HS-27A (cell line): Measurements from ENCODE around the gene ZNF627.
A peak's percentile ranks its signal among the peaks of the same experiment; 100 is the strongest.
"Not testable (repeated sequence)": the region's sequence is repeated elsewhere in the genome, so short reads cannot be mapped to it uniquely, and the experiment has no call there.

Experiments
- DNase-seq: peaks from one replicate; pipeline ENCODE4 v3.0.0-alpha.2; 2012; ENCODE audit warnings: low read depth, missing footprints

Gene ZNF627

DNA sequence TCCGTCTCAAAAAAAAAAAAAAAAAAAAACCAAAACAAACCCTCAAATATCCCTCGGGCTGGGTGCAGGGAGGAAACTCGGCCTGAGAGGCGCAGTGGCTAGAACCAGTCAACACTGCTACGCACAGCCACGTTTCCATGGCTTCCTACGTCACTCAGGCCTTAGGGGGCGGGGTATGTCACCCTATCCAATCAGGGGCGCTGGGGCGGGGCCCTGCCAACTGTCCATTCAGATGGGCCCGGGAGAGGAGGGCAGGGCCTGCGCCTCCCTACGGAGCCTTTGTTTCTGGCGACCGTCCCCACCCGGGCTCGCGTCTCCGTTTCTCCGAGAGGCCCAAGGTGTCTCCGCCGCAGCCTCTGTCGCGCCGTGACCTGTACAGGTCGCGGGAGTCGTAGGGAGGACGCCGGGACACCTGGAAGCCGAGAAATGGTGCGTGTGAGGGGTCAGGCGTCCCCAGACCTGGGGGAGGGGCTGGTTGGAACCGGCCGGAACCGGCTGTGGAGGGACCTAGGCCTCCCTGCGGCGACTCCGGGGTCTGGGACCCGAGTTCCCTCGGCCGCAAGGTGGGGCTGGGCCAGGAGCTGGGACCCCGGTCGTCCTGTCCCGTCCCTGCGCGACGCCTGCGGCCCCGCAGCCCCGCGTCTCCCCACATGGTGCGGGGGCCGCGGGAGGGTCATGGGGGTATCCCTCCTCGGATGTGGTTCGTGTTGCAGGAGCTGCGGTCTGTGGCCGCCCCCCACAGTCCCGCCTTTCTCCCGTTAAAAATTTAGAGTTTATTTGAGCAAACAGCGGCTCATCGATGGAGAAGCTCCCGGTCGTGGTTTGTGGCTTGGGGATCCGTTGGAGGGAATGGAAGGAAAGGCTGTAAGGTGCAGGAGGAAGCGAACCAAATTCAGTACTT lies at the start of gene ZNF627:
Gene ZNF627, plus strand, starts transcription at position 282 of the 901 bp plus-strand sequence. Its CDS starts 145 bp downstream, at position 427.
- peak; percentile 89 for DNase-seq

DNA sequence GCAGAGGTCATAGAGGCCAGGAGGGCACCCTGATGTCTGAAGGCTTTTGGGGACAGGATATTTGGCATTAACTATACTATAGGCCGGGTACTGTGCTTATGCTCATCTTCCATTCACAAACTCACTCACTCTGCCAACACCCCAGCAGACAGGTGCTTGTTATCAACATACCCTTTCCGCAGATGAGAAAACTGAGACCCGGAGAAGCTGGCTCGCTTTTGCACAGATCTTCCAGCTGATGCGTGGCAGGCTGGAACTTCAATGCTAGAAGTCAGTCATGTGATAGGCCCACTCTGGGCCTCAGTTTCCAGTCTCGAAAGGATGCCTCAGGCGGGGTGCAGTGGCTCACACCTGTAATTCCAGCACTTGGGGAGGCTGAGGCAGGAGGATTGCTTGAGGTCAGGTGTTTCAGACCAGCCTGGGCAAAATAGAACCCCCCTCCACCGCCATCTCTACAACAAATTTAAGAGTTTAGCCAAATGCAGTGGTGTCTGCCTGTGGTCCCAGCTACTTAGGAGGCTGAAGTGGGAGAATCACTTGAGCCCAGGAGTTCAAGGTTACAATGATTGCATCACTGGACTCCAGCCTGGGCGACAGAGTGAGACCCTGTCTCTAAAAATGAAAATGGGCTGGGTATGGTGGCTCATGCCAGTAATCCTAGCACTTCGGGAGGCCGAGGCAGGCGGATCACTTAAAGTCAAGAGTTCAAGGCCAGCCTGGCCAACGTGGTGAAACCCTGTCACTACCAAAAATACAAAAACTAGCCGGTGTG lies 49.2 kb upstream of the ZNF627 start:
- no peak for DNase-seq

DNA sequence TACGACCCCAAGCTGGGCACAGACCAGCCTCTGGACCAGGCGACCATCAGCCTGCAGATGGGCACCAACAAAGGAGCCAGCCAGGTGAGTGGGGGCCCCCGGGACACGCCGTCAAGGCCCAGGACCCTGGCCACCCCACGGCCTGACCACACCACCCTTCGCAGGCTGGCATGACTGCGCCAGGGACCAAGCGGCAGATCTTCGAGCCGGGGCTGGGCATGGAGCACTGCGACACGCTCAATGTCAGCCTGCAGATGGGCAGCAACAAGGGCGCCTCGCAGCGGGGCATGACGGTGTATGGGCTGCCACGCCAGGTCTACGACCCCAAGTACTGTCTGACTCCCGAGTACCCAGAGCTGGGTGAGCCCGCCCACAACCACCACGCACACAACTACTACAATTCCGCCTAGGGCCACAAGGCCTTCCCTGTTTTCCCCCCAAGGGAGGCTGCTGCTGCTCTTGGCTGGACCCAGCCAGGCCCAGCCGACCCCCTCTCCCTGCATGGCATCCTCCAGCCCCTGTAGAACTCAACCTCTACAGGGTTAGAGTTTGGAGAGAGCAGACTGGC lies 47.8 kb upstream of the ZNF627 start:
- no peak for DNase-seq

DNA sequence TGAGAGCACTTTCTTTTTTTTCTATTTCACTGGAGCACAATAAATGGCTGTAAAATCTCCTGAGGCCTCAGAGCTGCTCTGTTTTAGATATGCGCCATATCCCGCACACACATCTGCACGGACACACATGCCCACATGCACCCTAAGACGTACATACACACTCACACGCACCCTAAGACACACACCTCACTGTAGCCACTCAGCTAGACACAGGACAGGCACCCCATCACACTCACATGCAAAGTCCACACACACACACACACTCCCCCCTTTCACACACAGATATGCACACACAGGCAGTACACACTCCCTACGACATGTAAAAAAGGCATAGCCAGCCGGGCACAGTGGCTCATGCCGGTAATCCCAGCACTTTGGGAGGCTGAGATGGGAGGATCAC lies 47.0 kb upstream of the ZNF627 start:
- DNase-seq: no peak

DNA sequence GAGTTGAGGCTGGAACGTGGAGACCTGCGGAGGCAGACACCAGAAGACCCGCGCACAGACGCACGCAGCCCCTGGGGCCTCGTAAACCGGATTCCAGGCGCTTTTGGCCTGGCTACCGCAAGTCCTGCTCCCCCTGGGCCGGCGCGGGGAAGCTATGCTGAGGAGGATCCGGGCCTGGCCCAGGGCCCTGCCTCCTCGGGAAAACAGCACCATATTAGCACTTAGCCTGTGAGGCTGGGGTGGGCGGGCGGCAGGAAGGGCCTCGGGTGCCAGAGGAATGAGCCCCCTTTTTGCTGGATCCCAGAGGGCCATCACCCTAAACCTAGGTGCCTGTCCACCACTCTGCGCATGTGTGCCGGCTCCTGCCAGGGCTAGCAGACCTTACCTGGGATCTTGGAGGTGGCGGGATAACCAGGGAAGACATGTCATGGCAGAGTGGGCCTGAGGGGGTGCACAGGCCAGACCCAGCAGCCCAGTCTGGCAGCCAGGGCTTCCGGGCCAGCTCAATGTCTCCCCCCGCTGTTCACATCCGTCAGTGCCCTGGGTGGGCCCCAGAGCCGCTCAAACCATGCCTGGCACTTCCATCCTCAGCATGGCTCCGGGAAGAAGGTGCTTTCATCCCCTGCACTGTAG lies 45.6 kb upstream of the ZNF627 start:
- DNase-seq: no peak

DNA sequence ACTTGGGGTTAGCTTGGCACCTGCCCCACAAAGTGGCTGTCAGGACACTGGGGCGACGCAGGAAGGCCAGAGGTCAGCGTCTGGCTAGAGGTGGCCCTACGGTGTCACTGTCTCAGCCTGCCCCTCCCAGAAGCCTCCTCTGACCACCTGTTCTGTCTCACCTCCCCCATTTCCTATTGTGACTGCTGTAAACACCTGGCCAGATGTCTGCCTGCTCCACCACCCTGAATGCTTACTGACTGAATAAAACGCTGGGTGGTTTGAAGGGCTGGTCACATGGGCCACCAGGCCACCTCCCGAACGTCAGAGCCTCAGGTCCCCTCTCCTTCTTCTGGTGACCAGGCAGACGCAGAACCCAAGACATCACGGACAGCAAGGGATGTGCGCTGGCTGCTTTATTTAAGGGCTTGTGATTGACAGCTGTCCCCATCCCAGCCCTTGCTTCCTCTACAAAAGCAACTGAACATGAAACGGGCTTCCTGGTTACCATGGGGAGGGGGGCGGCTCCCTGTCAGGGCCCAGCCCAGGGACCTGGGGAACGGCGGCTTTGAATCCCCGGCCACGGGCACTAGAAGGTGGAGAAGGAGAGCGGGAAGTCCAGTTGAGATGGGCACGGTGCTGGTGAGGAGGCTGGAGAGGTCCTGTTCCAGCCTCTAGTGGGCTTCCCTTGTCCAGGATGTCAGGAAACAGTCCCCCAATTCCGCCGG lies 44.5 kb upstream of the ZNF627 start:
- DNase-seq: no peak

DNA sequence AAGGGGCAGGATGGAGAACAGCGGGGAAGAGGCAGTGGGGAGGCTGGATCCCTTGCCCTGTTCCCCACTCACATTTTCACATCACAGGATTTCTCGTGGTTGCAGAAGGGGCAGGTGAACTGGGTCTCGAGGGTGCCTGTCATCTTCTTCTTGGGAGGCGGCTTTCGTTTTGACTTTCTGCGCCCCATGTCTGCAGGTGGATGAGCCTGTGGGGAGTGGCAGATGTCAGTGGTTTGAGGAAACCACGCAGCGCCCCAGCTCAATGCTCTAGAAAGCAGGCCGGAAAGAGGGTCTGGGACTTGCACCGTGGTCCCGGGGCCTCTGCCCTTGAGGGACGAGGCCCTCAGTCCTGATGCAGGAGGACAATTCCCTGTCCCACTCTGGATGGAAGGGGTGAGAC lies 43.1 kb upstream of the ZNF627 start:
- DNase-seq: no peak

DNA sequence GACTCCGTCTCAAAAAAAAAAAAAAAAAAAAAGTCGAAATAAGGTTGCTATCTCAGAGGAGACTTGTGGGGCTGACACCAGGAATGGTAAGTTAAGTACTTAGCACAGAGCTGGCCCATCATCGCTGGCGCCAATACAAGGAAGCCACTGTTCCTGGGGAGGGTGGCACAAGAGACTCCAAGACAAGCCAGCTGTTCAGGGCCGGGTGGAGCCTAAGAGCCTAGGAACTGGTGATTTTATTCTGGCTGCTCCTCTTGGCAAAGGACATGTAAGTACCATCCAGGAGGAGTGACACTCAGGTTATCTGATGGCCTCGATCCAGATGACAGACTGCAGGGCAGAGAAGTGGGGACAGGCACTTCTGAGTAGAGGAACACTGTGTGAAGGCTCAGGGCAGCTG lies 42.0 kb upstream of the ZNF627 start:
- DNase-seq: no peak

DNA sequence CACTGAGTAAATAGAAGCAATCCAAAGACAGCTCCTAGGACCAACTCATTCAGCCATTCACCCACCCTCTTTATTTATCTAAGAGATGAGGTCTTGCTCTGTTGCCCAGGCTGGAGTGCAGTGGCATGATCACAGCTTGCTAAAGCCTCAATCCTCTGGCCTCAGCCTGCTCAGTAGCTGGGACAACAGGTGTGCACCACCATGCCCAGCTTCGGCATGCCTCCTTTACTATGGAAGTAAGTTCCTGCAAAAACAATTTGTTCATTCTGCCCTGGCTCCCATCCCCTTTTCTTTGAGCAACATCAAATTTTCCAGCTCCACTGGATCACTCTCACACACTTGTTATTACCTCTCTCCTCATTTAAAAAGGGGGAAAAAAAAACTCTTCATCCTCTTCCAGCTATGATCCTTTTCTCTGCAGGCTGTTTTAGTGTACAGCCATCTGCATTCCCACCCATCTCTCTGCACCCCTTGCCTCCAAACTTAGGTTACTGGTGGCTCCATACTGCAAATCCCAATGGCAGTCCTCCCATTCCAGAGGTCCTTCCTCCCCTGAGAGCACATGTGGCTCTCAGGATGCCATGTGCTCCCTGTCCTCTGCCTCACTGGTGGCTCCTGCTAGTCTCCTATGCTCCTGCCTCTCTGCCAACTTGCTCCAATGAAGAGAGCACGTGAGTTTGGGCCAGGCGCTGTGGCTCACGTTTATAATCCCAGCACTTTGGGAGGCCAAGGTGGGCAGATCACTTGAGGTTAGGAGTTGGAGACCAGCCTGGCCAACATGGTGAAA lies 40.5 kb upstream of the ZNF627 start:
- DNase-seq: no peak

DNA sequence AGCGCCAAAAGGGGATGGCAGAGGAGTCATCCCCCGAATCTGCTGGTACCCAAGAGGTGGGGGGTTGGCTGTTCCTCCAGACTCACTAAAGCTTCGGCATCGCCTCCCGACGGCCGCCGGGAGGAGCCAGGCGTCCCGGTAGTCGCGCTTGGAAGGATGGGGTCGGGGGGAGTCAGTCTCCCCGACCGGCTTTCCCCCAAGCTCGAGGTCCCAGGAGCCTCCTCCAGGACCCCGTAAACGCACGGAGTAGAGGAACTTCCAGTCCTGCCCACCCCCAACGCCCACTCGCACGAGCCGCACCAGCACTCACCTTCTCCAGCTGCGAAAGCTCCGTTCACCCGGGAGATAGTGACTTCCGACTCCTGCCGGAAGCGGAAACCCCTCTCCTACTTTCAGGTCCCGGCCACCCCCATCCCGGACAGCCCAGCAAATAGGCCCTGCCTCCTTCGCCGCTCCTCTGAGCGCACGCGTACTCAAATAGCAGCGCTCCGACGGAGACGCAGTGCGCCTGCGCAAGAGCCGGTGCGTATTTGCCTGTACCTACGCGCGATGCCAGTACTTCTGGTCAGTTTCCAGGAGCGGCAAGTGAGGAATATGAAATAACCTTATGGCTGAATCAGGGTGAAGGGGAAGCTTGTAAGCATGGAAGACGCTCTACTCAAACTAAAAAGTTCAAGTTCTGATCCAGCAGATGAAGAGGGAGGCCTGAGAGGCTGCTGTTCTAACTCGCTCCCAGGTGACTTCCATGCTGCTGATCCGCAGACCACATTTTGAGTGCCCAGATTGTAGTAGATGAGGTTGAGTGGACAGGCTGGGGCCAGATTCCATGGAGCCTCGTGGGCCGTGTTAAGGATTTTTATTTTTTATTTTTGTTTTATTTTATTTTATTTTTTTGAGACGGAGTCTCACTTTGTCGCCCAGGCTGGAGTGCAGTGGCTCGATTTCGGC lies 38.1 kb upstream of the ZNF627 start, which contains the start of gene ELOF1:
Gene ELOF1, minus strand, starts transcription at position 350 of the 948 bp plus-strand sequence. CDS start 4,883 bp downstream, outside the sequence.
- DNase-seq: peak; percentile 93

DNA sequence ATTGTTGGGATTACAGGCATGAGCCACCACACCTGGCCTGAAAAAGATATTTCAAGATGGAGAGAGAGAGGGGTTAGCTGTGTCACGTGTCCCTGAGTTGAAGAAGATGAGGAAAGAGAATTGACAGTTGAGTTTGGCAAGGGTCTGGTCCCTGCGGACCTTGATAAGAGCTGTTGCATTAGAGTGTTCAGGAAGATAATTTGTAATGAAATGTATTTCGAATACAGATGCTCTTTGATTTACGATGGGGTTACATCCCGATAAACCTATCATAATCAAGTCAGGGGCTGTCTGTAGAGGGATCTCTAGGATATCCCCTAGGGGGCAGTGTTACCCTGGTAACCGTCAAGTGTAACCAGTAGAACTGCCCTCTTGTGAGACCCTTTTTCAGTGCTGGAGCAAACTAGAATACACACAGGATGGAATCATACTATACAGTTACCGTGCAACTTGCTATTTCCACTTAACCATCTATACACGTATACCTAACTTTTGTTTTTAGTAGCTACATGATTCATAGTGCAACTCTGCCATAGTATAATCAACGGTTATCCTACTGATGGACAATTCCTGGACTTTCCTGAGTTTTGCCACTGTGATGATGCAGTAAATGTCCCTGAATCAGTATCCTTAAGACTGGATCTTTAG lies 36.8 kb upstream of the ZNF627 start:
- DNase-seq: peak; percentile 36

DNA sequence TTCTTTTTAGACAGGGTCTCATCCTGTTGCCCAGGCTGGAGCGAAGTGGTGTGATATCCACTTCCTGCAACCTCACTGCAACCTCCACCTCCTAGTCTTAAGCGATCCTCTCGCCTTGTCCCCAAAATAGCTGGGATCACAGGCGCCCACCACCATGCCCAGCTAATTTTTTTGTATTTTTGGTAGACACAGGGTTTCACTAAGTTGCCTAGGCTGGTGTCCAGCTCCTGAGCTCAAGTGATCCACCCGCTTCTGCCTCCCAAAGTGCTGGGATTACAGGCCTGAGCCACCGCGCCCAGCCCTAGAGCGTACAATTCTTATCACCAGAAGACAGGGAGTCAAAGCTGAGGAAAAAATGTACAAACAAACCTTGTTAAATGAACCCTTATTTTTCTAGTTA lies 33.8 kb upstream of the ZNF627 start:
- DNase-seq: no peak

DNA sequence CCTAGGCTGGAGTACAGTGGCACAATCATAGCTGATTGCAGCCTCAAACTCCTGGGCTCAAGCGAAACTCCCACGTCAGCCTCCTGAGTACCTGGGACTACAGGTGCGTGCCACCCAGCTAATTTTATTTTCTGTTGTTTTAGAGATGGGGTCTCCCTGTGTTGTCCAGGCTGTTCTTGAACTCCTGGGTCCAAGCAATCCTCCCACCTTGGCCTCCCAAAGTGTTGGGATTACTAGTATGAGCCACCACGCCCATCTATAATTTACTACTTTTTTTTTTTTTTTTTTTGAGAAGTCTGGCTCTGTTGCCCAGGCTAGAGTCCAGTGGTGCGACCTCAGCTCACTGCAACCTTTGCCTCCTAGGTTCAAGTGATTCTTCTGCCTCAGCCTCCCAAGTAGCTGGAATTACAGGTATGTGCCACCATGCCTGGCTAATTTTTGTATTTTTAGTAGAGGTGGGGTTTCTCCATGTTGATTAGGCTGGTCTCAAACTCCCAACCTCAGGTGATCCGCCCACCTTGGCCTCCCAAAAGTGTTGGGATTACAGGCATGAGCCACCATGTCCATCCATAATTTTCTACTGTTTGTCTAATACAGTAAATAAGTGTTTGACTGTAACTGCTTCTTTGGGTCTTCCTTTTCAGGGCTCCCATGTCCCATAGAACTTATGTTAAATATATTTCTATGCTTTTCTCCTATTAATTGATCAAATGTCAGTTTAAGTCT lies 33.0 kb upstream of the ZNF627 start:
- not testable (repeated sequence) for DNase-seq

DNA sequence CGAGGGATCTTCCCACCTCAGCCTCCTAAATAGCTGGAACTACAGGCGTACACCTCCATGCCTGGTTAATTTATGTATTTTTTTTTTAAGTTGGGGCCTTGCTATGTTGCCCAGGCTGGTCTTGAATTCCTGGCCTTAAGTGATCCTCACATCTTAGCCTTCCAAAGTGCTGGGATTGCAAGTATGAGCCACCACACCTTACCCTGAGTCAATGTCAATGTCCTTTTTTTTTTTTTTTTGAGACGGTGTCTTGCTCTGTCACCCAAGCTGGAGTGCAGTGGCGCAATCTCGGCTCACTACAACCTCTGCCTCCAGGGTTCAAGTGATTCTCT lies 31.7 kb upstream of the ZNF627 start:
- DNase-seq: not testable (repeated sequence)

DNA sequence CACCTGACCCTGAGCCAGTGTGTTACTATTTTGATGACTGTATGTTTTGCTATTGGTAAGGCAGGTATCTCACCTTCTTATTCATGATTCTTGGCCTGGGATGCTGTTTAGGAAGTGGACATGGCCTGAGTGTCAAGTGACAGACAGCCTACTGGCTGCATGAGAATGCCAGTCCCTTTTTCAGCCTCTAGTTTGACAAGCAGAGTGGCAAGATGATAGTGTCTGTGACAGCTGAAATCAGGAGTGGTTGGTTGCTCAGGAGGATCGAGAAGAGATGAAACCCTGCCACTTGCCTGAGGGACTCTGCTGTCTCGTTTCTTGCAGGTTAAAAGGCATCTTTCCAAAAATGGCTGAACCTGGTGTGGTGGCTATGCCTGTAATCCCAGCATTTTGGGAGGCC lies 31.1 kb upstream of the ZNF627 start:
- DNase-seq: no peak

DNA sequence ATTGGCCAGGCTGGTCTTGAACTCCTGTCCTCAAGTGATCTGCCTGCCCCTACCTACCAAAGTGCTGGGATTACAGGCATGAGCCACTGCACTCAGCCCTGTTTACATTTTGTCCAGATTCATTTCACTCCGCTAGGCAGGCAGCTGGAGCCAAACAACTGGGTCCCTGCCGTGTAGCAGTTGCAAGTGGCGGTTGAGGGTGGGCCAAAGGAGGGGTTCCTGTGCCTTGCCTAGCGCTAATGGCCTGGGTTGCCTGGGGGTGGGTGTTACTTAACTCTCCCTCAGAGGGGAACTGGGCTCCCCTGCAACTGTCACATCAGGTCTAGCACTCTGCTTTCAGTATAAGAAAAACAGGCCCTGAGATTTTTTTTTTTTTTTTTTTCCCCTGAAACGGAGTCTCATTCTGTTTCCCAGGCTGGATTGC lies 27.2 kb upstream of the ZNF627 start:
- no peak for DNase-seq

DNA sequence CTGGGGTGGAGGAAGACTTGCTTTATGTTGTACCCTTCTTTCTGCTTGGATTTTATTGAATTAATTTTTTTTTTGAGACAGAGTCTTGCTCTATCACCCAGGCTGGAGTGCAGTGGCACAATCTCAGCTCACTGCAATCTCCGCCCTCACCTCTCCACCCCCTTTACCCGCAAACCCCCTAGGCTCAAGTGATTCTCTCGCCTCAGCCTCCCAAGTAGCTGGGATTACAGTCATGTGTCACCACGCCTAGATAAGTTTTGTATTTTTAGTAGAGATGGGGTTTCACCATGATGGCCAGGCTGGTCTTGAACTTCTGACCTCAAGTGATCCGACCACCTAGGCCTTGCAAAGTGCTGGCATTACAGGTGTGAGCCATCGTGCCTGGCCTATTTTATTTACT lies 23.9 kb upstream of the ZNF627 start:
- DNase-seq: not testable (repeated sequence)

DNA sequence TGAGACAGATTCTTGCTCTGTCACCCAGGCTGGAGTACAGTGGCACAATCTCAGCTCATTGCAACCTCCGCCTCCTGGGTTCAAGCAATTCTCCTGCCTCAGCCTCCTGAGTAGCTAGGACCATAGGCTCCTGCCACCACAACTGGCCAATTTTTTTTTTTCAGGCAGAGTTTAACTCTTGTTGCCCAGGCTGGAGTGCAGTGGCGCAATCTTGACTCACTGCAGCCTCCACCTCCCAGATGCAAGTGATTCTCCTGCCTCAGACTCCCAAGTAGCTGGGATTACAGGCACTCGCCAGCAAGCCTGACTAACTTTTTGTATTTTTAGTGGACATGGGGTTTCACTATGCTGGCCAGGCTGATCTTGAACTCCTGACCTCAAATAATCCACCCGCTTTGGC lies 23.5 kb upstream of the ZNF627 start:
- not testable (repeated sequence) for DNase-seq
